NT2/D1 (cell line): Measurements from ENCODE around the gene ADGRB3.

Source experiments
- DNase-seq: peaks from one replicate; pipeline ENCODE4 v3.0.0-alpha.2; 2011; ENCODE audit warnings: low read depth, low spot score
- H3K27me3 ChIP-seq: 2 replicates; pipeline ENCODE4 v1.6.0; 2011; ENCODE audit warnings: mild to moderate bottlenecking; ENCODE audit not compliant: insufficient read length, insufficient read depth
- H3K36me3 ChIP-seq: 2 replicates; pipeline ENCODE4 v1.6.1; 2011; ENCODE audit warnings: mild to moderate bottlenecking, low read length, mixed read lengths; ENCODE audit not compliant: insufficient read depth, insufficient read length
- H3K4me1 ChIP-seq: 2 replicates; pipeline ENCODE4 v1.5.1; 2011; ENCODE audit not compliant: insufficient read depth, insufficient read length
- H3K4me3 ChIP-seq: 2 replicates; pipeline ENCODE4 v1.5.1; 2011; ENCODE audit warnings: low read depth; ENCODE audit not compliant: insufficient read length
- H3K9ac ChIP-seq: 2 replicates; pipeline ENCODE4 v1.6.0; 2011; ENCODE audit warnings: low read depth; ENCODE audit not compliant: insufficient read length
- H3K9me3 ChIP-seq: 2 replicates; pipeline ENCODE4 v1.5.1; 2011; ENCODE audit warnings: mild to moderate bottlenecking, low read length; ENCODE audit not compliant: insufficient read depth
- SUZ12 ChIP-seq: IDR thresholded peaks from 2 replicates; pipeline ENCODE4 v1.6.1; 2011; ENCODE audit not compliant: insufficient read length, insufficient read depth; ENCODE audit errors: extremely low read depth
- YY1 ChIP-seq: IDR thresholded peaks from 2 replicates; pipeline ENCODE4 v1.6.1; 2011; ENCODE audit not compliant: insufficient read length, insufficient read depth
- ZNF274 ChIP-seq: IDR thresholded peaks from 2 replicates; pipeline ENCODE4 v1.6.1; 2011; ENCODE audit warnings: mild to moderate bottlenecking, low read depth, low read length

Gene ADGRB3

GRCh38 chr6:68709091-68709490, 74.0 kb downstream of the ADGRB3 start:
- Histone ChIP-seq H3K36me3 (no peaks in the 10 kb centered on the region), H3K9me3 (no peaks in the 10 kb centered on the region), H3K4me3 (no peak overlapping the region), H3K27me3 (no peaks in the 10 kb centered on the region), H3K4me1 (no peaks in the 10 kb centered on the region), H3K9ac (no peak overlapping the region)
- TF ChIP-seq YY1: no peak
- no peak for TF ChIP-seq SUZ12
- no peak for TF ChIP-seq ZNF274
- no peak for DNase-seq

GRCh38 chr6:68709882-68710281, 74.8 kb downstream of the ADGRB3 start:
- TF ChIP-seq YY1 (no peak), SUZ12 (no peak), ZNF274 (no peak)
- H3K9ac ChIP-seq: no peak overlapping the region

GRCh38 chr6:68710496-68710895, 75.4 kb downstream of the ADGRB3 start:
- no peaks in the 10 kb centered on the region for H3K27me3 ChIP-seq
- no peak for DNase-seq
- no peak for TF ChIP-seq YY1
- TF ChIP-seq SUZ12: no peak
- no peak for TF ChIP-seq ZNF274
- H3K9ac ChIP-seq: no peak overlapping the region
- no peak overlapping the region for H3K4me3 ChIP-seq
- H3K4me1 ChIP-seq: no peaks in the 10 kb centered on the region
- H3K36me3 ChIP-seq: no peaks in the 10 kb centered on the region
- H3K9me3 ChIP-seq: no peaks in the 10 kb centered on the region

More at GRCh38 chr6:68709882-68710281, 74.8 kb downstream of the ADGRB3 start:
- Histone ChIP-seq H3K9me3 (no peaks in the 10 kb centered on the region), H3K4me3 (no peak overlapping the region), H3K4me1 (no peaks in the 10 kb centered on the region), H3K36me3 (no peaks in the 10 kb centered on the region), H3K27me3 (no peaks in the 10 kb centered on the region)
- no peak for DNase-seq

GRCh38 chr6:68710916-68711315, 75.8 kb downstream of the ADGRB3 start:
- Histone ChIP-seq H3K4me1 (no peaks in the 10 kb centered on the region), H3K9ac (no peak overlapping the region), H3K27me3 (no peaks in the 10 kb centered on the region), H3K36me3 (no peaks in the 10 kb centered on the region), H3K4me3 (no peak overlapping the region), H3K9me3 (no peaks in the 10 kb centered on the region)
- TF ChIP-seq SUZ12 (no peak), ZNF274 (no peak), YY1 (no peak)
- no peak for DNase-seq

- no peak for DNase-seq
- no peak overlapping the region for H3K9ac ChIP-seq
- no peak overlapping the region for H3K4me3 ChIP-seq
- no peaks in the 10 kb centered on the region for H3K27me3 ChIP-seq
- no peak for TF ChIP-seq SUZ12
- TF ChIP-seq ZNF274: no peak
- TF ChIP-seq YY1: no peak
- H3K36me3 ChIP-seq: no peaks in the 10 kb centered on the region
- H3K4me1 ChIP-seq: no peaks in the 10 kb centered on the region
- H3K9me3 ChIP-seq: no peaks in the 10 kb centered on the region
These were observed 76.4 kb downstream of the ADGRB3 start for GRCh38 chr6:68711386-68712000.

GRCh38 chr6:68716620-68717019, 81.5 kb downstream of the ADGRB3 start:
- H3K9me3 ChIP-seq: no peaks in the 10 kb centered on the region
- no peaks in the 10 kb centered on the region for H3K27me3 ChIP-seq
- no peak overlapping the region for H3K9ac ChIP-seq
- TF ChIP-seq SUZ12: no peak
- TF ChIP-seq ZNF274: no peak
- TF ChIP-seq YY1: no peak
- H3K4me1 ChIP-seq: no peaks in the 10 kb centered on the region
- no peaks in the 10 kb centered on the region for H3K36me3 ChIP-seq
- no peak for DNase-seq
- no peak overlapping the region for H3K4me3 ChIP-seq

- no peak for DNase-seq
- no peaks in the 10 kb centered on the region for H3K36me3 ChIP-seq
- H3K9ac ChIP-seq: no peak overlapping the region
- H3K4me1 ChIP-seq: no peaks in the 10 kb centered on the region
- no peaks in the 10 kb centered on the region for H3K27me3 ChIP-seq
- H3K9me3 ChIP-seq: no peaks in the 10 kb centered on the region
- TF ChIP-seq YY1 (no peak), ZNF274 (no peak), SUZ12 (no peak)
- H3K4me3 ChIP-seq: no peak overlapping the region
These were observed 83.4 kb downstream of the ADGRB3 start for GRCh38 chr6:68718385-68719073.
